Activated CD4-positive, CD25-positive, alpha-beta regulatory T cell treated with anti-CD3 and anti-CD28 coated beads, Interleukin-2, amount 50 U/mL, for 24 hours (primary cell): ENCODE data around the gene BCL2L15.

Experiments
- ATAC-seq, 2 donors: fragments of 150-1000 bp; cut with Tn5 transposase; one replicate each; pipeline ENCODE4 v1.10.0; 2021; ENCODE audit warnings: mild to moderate bottlenecking in 1 of 2, moderate library complexity in 1 of 2

Gene BCL2L15

DNA sequence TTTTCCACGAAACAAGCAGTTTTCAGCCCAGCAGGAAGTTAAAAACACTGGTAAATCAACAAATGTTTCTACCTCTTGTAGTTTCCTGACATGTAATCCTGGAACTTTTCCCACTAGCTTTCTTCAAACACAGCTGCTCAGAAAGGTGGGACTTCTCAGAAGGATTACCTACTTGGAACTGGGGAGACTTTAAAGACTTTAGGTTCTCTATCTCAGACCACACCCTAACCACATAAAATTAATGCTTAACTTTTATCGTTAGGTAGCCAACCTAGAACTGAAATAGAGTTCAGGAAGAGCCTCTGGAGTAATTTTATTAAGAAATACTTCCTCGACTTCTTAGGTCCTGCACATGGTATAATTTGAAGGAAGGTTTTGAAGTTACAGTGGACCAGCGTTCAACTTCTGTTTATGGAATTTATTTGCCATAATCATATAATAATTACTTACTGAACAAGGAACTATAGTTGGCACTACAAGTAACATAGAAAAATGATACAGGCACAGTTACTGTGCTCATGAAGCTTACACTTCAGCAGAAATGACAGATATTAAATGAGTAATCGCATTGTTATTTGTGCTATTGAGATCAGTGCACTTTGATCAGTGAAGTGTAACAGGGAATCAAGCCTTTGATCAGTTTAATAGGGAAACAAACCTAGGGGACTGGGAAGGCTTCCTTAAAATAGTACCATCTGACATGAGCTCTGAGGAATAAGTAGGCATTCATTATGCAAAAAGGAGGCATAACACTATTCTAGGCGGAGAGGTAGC, at the start of gene BCL2L15:
Gene BCL2L15, minus strand, starts transcription at position 180 of the 774 bp plus-strand sequence. CDS start 206 bp downstream, outside the sequence.
- ATAC-seq = no peak

DNA sequence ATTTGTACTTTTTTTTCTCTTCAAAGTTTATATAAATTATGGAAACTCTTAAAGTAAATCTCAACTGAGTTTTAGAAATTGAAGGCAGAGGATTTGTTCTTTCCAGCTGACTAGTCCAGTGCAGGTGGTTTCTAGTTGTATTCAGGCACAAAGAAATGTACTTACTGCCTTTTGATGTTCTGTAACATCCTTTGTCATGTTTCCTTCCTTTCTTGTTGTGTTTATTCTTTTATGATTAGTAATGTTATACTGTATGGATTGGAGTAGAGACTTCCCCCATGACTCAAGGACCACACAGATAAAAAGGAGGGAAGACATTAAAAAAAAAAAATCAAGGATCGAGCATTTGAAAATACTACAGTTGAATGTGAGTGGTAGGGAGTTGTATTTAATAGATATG, 49.8 kb upstream of the BCL2L15 start:
- no peak for ATAC-seq

DNA sequence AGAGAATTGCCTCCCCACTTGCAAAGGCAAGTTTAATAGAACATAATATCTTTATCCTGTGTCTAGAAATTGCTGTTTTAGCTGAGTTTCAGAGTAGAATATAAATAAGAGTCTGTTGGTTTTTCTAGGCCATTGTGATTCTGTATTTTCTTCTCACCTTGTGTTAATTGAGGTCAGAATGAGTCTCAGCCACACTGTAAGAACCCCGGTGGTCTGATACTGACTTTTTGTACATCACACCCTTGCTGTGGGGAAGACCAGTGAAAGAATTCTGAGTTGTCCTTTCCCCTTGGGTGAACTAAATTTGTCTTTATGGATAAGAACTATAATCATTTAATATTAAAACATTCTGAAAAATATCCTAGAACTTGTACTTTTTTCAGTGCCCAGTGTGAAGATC, 48.6 kb upstream of the BCL2L15 start:
- peak in 1 of 2 donors; percentile 36 for ATAC-seq

DNA sequence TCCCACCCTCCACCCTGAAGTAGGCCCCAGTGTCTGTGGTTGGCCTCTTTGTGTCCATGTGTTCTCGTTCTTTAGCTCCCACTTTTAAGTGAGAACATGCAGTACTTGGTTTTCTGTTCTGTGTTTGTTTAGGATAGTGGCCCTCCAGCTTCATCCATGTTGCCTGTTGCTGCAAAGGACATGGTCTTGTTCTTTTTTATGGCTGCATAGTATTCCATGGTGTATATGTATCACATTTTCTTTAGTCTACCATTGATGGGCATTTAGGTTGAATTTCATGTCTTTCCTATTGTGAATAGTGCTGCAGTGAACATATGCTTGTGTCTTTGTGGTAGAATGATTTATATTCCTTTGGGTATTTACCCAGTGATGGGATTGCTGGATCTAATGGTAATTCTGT, 47.8 kb upstream of the BCL2L15 start:
- no peak for ATAC-seq

DNA sequence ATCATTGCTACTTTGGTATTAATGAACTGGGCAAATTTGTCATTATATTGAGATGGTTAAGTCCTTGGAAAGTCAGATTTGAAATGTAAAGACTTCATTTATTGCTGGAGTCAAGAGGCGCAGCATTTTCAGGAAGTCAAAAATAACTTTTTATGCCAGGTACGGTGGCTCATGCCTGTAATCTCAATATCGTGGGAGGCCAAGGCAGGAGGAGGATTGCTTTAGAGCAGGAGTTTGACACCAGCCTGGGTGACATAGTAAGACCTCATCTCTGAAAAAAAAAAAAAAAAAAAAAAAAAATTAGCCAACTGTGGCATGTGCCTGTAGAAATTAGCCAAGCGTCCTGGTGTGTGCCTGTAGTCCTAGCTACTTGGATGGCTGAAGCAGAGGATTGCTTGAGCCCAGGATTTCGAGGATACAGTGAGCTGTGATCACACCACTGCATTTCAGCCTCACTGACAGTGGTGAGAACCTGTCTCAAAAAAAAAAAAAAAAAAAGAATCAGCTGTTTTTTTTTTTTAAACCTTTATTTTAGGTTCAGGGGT, 47.2 kb upstream of the BCL2L15 start:
- no peak for ATAC-seq

DNA sequence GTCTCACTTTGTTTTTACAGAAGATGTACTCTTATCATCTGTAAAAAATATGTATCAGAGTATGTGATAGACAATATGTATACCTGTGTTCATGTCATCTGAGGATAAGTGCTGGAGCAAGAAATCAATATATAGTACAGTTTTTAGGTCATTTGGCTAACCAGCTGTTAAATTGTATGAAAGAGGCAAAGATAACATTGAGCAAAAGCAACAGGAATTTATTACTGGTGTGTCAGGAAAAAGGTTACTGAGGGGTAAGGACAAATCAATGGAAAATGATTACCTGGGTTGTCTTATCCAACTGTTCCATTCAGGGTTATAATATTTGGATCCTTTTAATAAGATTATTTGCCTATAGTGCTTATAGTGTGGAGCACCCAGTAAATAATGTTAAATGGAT, 46.6 kb upstream of the BCL2L15 start:
- no peak for ATAC-seq

DNA sequence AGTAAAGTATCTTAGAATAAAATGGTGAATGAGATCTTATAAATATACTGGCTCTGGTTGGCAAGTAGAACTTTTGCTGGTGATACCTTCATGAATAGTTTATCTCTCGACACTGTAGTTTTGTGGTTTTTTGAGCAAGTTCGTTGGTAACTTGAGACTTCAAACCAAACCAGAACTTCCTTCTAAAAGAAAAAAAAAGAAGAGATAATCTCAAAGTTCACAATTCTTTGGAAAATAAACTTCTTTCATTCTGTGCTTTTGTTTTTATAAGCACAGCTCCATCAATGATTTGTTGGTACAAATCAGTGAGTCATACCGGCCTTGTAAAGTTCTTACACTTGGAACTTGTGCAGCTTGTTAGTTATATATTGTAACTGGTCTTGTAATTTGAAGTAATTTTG, 44.1 kb upstream of the BCL2L15 start:
- no peak for ATAC-seq

DNA sequence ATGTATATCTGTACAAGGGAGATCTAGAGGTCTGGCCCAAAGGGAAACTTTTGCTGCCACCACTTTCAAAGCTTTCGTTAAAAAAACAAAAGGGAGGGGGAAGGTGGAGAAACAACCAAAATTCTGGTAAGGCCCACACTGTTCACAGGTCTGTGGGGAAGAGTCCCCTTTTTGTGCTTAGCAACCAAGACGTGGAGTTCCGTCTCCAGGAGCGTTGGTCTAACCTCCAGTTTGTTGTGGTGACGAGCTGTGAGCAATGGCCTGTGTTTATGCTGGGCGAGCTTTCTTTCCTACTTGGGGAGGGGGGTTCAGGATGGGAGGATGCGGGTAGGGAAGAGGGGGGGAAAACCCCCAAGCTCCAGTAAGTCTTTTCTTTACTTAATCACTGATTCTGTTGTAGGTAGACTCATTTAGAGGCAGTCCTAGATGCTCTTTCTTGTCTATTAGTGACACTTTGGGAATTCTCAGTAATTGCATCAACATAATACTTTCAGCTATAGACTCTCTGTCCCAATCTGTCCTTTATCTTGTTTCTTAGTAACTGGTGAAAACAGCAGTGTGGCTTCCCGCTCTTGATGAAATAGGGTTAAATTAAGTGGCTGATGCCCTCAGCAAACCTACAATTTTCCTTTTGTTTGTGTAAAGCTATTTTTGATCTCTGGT, 43.2 kb upstream of the BCL2L15 start:
- ATAC-seq = peak; percentile 36 to 38

DNA sequence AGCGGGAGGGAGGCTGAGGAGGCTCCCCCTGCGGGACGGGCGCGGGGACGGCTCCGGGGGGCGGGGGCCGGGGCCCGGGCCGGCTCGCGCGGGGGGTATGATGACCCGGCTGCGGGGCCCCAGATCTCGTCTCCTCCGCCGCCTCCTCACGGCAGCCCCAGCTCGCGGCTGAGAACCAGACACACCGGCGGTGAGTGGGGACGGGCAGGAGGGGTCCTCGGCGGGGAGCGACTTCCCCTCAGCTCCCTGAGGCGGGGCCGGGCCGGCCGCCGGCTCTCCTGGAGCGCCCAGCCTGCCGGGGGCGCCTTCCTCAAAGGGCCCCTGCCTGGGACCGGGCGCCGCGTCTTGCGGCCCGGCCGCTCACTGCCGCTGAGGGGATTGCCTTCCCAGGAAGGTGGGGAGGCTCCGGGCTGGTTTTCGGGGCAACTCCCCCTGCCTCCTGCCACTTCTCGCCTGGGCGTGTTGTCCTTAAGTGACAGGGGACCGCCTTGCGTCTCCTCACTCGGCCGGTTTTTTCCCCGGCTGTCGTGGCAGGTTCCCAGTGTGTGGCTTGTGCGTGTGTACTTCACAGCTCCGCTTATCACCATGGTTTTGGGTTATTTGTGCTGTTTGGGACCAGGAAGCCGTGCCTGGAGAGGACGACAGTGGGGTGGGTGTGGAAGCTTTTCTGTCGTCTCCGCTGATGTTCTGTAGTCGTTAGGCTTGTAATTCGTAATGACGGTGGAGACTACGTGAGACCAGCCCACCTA, 42.5 kb upstream of the BCL2L15 start:
- peak; percentile 33 to 34 for ATAC-seq

DNA sequence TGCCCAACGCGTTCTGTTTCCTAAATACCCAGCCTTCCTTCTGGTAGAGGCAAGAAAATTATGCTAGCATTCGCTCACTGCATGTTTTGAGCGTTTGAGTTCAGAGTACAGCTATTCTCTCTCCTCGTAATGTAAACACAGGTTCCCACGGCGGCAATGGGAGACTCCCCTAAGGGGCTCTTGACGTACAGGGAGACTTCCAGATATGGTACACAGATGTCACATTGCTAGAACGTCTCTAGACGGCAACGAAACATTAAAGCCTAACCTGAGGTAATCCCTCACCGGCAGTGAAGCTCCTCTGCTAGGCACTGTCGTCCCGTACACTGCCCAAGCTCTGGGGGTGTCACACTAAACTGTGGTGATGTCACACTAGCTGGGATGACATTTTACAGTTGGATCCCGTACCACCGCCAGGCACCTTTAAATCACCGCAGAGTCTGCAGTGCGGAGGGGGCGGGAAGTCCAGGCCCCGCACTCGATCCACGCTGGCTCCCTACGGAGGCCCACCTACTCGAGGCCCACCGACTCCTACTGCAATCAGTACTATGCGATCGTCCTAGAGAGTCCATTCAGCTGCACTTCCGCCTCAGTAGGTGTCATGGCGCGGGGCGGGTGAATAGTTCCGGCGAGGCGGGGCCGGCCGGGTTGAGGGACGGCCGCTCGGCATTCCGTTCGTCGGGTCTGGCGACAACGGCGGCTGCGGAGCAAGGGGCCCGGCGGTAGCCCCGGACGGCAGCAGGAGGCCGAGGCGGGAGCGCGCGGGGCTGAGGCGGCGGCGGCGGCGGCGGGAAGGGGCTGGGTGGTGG, 41.8 kb upstream of the BCL2L15 start, which contains the start of gene HIPK1:
Gene HIPK1, plus strand, starts transcription at position 384 of the 809 bp plus-strand sequence.
- ATAC-seq = peak; percentile 77 to 84

DNA sequence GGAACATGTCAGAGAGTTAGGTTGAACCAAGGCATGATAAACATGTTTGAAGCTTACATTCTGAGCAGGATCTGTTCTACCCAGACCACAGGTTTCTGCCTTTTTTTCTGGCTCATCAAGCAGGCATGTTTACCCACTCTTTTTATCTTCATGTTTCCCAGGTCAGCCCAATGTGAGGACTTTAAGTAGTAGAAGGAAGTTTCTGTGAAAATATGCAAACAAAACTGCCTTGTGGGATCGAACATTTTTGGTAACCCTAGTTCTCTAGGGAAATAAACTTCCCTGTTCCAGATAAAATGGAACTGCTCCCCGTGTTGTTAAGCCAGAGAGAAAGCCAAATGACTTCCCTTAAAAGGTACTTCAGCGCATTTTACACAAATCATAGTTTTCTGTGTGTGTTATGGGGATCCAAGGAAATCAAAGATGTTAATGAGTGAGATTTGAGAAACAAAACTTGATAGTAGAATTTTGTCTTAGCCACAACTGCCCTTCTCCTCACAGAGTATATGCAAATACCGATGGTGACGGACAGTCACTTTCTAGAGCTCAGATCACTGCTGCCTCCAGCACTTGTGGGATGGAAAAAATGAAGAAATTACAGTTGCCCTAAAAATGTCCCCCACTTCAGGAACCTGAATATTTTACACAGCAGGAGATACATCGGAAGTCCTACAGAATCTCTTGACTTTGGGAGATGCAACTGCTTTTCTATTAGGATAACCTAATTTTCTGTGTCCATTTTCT, 41.0 kb upstream of the BCL2L15 start:
- no peak for ATAC-seq

DNA sequence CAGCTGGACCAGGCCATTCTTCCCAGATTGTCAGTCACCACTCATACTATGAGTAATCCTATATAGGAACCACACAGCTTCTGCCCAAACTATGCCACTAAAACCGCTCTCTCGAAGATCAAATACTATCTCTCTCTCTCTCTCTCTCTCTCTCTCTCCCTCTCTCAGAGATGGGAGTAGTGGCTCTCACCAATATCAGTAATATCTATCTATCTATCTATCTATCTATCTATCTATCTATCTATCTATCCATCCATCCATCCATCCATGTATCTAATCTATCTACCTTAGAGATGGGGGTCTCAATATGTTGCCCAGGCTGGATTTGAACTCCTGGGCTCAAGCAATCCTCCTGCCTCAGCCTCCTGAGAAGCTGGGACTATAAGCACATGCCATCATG, 37.1 kb upstream of the BCL2L15 start:
- ATAC-seq = no peak

DNA sequence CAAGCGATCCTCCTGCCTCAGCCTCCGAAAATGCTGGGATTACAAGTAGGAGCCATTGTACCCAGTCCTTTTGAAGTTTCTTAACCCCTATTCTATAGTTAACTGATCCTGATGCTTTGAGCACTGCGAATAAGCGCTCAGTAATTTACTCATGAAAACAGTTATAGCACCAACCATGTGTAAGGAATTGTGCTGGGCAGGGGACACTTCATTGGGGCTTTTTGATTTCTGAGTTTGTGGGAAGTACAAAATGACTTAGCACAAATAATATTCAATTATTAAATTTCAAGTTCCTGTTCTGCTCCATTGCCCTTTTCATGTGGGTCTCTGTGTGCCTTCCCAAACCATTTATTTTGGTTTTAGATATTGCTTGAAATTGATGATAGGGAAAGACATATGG, 35.6 kb upstream of the BCL2L15 start:
- no peak for ATAC-seq

DNA sequence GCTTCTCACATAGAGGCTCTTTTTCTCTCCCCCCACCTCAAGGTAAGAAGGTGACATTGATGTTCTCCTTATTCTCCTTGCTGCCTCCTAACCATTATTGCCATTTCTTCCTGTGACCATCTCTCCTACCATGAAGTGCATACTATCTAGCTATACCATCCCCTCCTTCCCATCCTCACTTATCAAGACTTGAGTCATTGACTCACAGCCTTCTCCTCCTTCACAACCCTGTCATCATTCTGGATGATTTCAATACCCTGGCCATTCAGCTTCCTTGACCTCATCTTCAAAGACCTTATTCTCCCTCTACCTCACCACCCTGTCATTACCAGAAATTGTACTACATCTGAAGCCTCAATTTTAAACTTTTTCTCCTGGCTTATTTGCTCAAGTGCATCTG, 30.9 kb upstream of the BCL2L15 start:
- ATAC-seq = no peak

DNA sequence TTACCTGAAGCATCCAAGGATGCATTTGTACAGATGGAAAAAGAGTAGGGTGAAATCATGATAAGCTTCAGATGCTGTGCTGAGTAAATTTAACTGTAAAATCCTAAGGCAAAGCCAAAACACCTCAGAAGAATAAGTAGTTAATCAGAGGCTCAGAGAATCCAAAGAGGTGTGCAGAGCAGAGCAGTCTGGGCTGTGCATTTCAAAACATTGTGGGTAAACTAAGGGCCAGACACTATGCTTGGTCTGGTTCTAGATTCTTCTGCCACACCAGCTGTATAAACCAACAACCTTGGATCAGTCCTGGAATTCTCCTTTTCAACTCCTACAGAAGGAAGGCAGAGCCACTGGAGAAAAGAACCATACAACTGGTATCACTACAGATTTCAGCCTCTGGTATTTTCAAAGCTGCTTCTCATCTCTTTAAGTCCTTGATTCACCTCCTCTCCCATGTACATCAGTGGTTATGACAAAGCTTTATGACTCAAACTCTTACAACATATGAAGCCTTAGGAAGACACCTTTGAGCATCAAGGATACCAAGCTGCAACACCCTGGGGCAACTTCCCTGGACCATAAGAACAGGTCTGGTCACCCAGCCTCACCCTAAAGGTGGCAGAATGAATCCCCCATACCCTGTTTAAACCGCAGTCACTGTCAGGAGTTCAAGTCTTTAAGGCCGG, 30.2 kb upstream of the BCL2L15 start:
- ATAC-seq = no peak

DNA sequence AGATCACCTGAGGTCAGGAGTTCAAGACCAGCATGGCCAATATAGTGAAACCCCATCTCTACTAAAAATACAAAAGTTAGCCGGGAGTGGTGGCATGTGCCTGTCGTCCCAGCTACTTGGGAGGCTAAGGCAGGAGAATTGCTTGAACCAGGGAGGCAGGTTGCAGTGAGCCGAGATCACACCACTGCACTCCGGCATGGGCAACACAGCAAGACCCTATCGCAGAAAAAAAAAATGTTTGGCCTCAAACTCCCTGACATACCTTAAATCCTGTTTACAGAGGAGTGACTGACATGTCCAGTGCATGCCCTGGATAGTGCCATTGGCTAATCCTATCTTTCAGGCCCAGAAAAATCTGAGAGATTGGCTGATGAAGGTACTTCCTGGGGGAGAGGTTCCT, 29.6 kb upstream of the BCL2L15 start:
- ATAC-seq = no peak

DNA sequence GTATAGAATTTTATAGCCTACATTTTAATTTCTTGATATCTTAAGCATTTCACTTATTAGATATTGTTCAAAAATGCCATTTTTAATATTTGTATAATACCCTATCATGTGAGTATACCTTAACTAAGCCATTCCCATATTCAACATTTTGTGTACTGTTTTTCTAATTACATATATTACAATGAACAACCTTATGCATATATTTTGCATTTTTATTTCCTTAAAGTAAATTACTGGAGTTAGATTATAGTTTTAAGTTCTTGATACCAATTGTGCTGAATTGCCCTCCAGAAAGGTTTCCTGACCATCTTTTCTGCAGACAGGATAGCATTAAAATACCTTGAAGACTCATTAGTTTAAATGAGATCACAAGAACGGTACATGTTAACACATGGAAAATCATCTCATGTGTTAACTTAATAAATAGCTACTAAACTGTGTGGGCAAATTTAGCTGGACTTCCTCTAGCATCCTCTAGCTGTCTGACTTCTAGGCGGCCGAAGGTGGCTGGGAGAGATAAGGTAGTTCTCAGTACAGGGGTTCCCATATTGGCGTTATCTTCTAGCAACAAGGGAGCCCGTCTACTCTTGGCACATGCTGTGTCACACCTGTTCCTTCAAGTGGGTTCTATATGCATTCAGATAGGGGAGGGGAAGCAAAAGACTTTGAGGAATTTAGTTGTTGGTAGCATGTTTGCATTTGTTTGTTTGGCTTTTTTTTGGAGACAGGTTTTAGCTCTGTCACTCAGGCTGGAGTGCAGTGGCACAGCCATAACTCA, 26.7 kb upstream of the BCL2L15 start:
- ATAC-seq = no peak

DNA sequence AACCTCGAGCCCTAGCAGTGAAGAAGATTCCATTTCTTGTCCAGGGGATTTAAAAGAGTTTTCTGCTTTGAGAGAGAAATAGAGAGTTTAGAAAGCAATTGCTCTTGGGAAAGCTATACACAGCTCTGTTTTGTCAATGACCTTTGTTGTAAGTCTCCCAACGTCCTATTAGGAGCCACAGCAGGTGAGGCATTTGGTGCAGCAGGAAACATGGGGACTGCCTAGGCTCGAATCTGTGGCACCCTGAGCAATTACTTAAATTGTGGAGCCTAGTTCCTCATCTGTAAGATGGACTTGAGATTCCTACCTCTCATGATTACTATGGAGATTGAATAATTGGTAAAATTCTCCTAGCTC, 25.9 kb upstream of the BCL2L15 start:
- ATAC-seq = no peak

DNA sequence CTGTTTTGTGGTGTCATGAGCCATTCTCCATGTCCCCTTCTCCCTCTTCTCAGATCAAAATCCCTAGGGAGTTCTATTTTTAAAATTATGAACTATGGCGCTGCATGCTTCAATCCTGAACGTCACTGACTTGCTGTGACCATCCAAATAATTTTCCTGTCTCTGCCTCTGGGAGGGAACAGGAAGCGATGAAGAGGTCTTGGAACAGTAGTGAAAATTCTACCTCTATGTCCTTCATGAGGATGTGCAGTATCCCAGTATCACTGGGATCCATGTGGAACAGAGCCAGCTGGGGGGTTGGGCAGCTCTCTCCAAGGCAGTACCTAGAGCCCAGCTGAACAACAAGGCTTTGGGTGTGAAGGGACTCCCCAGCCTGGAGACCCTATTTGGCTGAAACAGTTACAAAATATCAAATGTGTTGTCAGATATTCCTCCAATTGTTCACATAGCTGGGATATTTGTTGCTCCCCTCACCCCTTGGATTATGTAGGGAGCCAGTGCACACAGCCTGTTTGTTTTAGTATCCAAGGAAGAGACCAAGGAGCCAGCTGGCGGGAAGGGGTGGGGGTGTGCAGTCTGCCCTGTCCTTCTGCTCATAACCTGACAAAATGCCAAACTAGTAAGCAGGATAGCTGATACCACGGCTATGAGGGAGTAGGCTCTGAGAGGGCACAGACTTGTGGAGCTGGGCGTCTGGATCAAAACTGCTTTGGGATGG, 25.4 kb upstream of the BCL2L15 start:
- no peak for ATAC-seq

DNA sequence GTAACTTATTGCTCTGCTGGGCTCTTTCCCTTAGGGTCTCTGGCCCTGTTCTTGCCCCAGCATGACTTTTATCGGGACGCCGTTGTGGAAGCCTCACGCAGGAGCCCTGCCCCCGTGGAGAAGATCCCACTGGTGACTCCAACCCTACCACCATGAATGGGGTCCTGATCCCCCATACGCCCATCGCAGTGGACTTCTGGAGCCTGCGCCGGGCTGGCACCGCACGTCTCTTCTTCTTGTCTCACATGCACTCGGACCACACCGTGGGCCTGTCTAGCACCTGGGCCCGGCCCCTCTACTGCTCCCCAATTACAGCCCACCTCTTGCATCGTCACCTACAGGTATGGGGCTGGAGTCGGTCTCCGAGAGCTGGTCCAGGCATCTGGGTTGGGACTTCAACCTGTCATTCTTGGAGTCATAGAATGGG, 18.1 kb upstream of the BCL2L15 start:
- ATAC-seq = no peak
